Renal pelvis (tissue), 4 donors: ENCODE results near the gene NDNF. TPM values are rescaled to one million over a fixed set of nuclear protein-coding genes. Genes with fewer than 3 reads are reported as not detected.

ENCODE experiments used
- DNase-seq: peaks from one replicate; pipeline ENCODE4 v3.0.0-alpha.2; 2013
- polyA plus RNA-seq, 3 donors: library from polyadenylated mRNA; unstranded; fragments of 120-200 nt; gene quantifications; one replicate each; pipeline ENCODE4 v1.2.1, GENCODE V29; 2013; ENCODE audit not compliant: insufficient read length in 3 of 3

NDNF gene
- polyA plus RNA-seq, 3 donors = 56.9 to 60.5 (median 58.8) TPM

DNA sequence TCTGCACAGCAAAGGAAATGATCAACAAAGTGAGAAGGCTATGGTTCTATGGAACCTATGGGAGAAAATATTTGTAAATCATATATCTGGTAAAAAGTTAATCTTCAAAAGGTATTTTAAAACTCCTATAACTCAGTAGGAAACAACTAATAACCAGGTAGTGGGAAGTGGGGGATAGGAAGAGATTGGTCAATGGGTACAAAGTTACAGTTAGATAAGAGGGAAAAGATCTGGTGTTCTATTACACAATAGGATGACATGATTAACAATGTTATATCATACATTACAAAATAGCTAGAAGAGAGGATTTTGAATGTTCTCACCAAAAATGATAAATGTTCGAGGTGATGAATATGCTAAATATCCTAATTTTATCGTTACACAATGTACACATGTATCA, 46.3 kb downstream of the NDNF start:
- no peak for DNase-seq

DNA sequence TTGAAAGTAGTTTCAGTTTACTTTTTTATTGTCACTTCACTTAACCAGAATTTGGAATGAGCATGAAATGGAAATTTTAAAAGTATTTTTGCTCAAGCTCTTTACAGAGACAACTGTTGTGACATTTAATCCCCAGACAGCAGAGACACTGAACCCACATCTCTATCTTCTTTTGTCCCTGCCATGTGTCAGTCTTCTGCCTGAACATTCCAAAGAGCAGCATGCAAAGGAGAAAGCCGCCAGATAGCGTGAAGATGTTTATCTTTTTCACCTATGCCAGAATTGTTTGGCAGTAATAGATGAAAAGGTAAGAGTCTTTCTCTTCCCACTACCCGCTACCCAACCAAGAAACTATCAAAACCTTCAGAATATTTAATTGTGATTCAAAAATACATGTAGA, 46.8 kb downstream of the NDNF start:
- DNase-seq = no peak

DNA sequence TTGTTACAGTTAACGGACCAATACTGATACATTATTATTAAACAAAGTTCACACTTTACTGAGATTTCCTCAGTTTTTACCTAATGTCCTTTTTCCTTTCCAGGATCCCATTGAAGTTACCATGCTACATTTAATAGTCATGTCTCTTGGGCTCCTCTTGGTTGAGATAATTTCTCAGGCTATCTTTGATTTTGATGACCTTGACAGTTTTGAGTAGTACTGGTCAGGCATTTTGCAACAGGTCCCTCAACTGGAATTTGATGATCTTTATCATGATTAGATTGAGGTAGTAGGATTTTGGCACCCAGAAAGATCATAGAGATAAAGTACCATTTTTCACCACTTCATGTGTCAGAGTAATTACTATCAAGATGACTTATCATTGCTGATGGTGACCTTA, 53.8 kb downstream of the NDNF start:
- no peak for DNase-seq

- DNase-seq = no peak
Measured at GRCh38 chr4:121016611-121017010, 55.7 kb downstream of the NDNF start.

DNA sequence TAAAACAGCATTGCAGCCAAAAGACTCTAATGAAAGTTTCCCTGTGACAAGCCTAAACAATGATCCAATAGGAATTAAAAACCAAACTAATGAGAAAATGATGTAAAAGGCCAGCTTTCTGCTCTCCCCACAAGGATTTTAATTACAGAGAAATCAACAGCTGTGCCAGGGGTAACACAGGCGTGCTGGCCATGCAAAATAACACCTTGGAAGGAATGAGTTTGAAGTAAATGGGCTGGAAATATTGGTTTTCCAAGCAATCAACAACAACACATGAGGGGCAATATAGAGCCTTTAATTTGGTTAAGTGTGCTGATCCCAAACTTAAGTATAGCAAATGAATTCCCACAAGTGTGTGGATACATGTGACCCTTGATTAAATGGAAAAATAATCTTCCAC, 56.9 kb downstream of the NDNF start:
- DNase-seq = no peak

- DNase-seq = no peak
Measured at GRCh38 chr4:121014544-121014943, 57.8 kb downstream of the NDNF start.

- no peak for DNase-seq
Measured at GRCh38 chr4:121011780-121012340, 60.5 kb downstream of the NDNF start.

DNA sequence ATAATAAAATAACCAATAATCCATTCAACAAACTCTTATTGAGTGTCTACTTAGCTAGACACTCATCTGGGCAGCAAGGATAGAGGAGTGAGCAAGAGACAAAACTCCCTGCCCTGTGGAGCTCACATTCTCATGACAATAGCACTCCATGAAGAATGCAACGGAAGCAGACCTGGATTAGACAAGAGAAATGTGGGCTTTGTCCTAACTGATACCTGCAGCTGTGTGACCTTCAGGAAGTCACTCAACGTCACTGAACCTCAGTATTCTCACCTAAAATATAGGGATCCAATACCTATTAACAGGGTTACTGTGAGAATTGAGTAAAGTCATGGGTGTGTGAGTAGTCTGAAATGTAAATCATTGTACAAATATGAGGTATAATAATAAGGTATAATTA, 61.2 kb downstream of the NDNF start:
- no peak for DNase-seq

GRCh38 chr4:121009578-121010478, 62.5 kb downstream of the NDNF start:
- DNase-seq = no peak

- DNase-seq = no peak
Measured at GRCh38 chr4:121007660-121008059, 64.7 kb downstream of the NDNF start.

DNA sequence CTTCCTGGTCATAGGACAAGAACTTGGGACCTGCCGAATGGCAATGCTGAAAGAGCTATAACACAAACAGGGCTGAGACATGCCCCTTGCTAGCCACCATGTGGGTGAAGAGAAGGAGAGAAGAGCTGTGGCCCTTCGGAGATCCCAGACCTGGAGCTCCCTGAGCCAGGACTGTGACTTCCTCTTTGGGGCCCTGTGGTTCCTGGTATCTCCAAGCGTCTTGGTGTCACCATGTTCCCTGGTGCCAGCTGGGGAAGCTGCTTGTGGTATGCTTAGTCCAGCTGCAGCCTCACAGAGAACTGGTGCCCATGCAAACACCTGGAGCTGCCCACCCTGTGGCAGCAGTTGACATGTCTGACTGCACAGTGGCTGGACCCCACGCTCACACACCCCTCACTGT, 68.5 kb downstream of the NDNF start:
- no peak for DNase-seq

GRCh38 chr4:120995266-120996010, 76.9 kb downstream of the NDNF start:
- no peak for DNase-seq

DNA sequence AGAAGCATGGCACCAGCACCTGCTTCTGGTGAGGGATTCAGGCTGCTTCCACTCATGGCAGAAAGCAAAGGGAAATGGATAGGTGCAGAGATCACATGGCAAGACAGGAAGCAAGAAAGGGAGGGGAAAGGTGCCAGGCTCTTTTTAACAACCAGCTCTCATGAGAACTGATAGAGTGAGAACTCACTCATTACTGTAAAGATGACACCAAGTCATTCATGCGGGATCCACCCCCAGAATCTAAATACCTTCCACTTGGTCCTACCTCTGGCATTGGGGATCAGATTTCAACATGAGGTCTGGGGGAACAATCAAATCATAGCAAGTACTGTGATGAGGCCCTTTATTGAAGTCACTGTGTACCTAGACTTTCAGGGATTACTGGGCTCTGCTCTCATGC, 77.8 kb downstream of the NDNF start:
- DNase-seq = no peak

GRCh38 chr4:120991885-120992284, 80.5 kb downstream of the NDNF start:
- no peak for DNase-seq

DNA sequence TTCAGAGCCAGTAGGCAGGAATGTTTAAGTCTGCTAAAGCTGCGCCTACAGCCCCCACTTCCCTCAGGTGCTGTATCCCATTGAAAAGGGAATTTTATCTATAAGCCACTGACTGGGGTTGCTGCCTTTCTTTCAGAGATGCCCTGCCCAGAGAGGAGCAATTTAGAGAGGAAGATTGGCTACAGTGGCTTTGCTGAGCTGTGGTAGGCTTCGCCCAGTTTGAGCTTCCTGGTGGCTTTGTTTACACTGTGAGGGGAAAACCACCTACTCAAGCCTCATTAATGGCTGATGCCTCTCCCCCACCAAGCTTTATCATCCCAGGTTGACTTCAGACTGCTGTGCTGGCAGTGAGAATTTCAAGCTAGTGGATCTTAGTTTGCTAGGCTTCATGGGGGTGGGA, 82.1 kb downstream of the NDNF start:
- no peak for DNase-seq

Other genes starting within 250 kb of the NDNF start
- 10 to 100 TPM; 13.7 to 18.1 (median 15.4) TPM for gene PRDM5, start 149.8 kb downstream of the NDNF start, polyA plus RNA-seq
- gene TNIP3, start 91.8 kb upstream of the NDNF start, polyA plus RNA-seq = 1 to 10 TPM; 1.6 to 3.0 (median 2.4) TPM